Upper lobe of right lung (tissue), 1 donor: Measurements from ENCODE around the gene L3MBTL1. TPM values are rescaled to one million over a fixed set of nuclear protein-coding genes. Genes with fewer than 3 reads are reported as not detected.

Experiments used
- ATAC-seq: fragments of 200-7000 bp; cut with Tn5 transposase; one replicate; pipeline ENCODE4 v1.9.1; 2020; ENCODE audit warnings: mild to moderate bottlenecking, moderate library complexity
- DNase-seq: peaks from one replicate; pipeline ENCODE4 v3.0.0-alpha.2; 2020
- H3K27ac ChIP-seq: fragments of 200-600 bp; one replicate; pipeline ENCODE4 v1.8.0; 2022
- H3K27me3 ChIP-seq: fragments of 200-600 bp; one replicate; pipeline ENCODE4 v1.8.0; 2022; ENCODE audit warnings: mild to moderate bottlenecking
- H3K36me3 ChIP-seq: fragments of 200-600 bp; one replicate; pipeline ENCODE4 v1.8.0; 2022
- H3K4me1 ChIP-seq: fragments of 200-600 bp; one replicate; pipeline ENCODE4 v1.8.0; 2022
- H3K4me3 ChIP-seq: fragments of 200-600 bp; one replicate; pipeline ENCODE4 v1.8.0; 2022; ENCODE audit warnings: mild to moderate bottlenecking
- H3K9me3 ChIP-seq: fragments of 200-600 bp; one replicate; pipeline ENCODE4 v1.8.0; 2022
- CTCF ChIP-seq: fragments of 200-600 bp; IDR thresholded peaks from one replicate; pipeline ENCODE4 v1.8.0; 2022; ENCODE audit warnings: antibody characterized with exemption
- intact Hi-C: fragments of 100-400 bp; cut with DNase I; formaldehyde crosslinking; loops from one replicate; pipeline ENCODE4 v1.11.0; 2022
- total RNA-seq: library from RNA; stranded (reverse); fragmentation: NEBNext Ultra II Directional; extraction: Animal tissue kit (Norgen Biotek cat#: 25700); gene quantifications from one replicate; pipeline ENCODE4 v1.2.1, GENCODE V29; 2021
- donor health status: DM: no; HTN: yes; CAD: no; lungs with severe emphysema.

L3MBTL1 gene
- total RNA-seq, 1 donor from 2014 or later, result 12.9 TPM

GRCh38 chr20:43564455-43564854 is 57.0 kb downstream of the L3MBTL1 start:
- Histone ChIP-seq H3K27ac (no peak overlapping the region), H3K4me1 (no peaks in the 10 kb centered on the region), H3K27me3 (no peaks in the 10 kb centered on the region), H3K36me3 (no peaks in the 10 kb centered on the region), H3K9me3 (no peaks in the 10 kb centered on the region), H3K4me3 (no peak overlapping the region)
- no peak for ATAC-seq
- intact Hi-C loops, result no loop called here
- DNase-seq, result no peak
- no peak for TF ChIP-seq CTCF

GRCh38 chr20:43564993-43565757 is 57.7 kb downstream of the L3MBTL1 start:
- no peak for DNase-seq
- no peak overlapping the region for H3K4me3 ChIP-seq
- no peaks in the 10 kb centered on the region for H3K4me1 ChIP-seq
- ATAC-seq, result peak; percentile 10
- H3K36me3 ChIP-seq, result no peaks in the 10 kb centered on the region
- intact Hi-C loops, result no loop called here
- no peak overlapping the region for H3K27ac ChIP-seq
- no peak for TF ChIP-seq CTCF
- no peaks in the 10 kb centered on the region for H3K9me3 ChIP-seq
- no peaks in the 10 kb centered on the region for H3K27me3 ChIP-seq

- Histone ChIP-seq H3K36me3 (no peaks in the 10 kb centered on the region), H3K27me3 (no peaks in the 10 kb centered on the region), H3K27ac (no peak overlapping the region), H3K4me3 (no peak overlapping the region), H3K4me1 (no peaks in the 10 kb centered on the region), H3K9me3 (no peaks in the 10 kb centered on the region)
- intact Hi-C loops, result no loop called here
- TF ChIP-seq CTCF, result no peak
- no peak for ATAC-seq
- DNase-seq, result no peak
These were observed 58.2 kb downstream of the L3MBTL1 start for GRCh38 chr20:43565758-43566104.

- TF ChIP-seq CTCF, result no peak
- H3K4me1 ChIP-seq, result no peaks in the 10 kb centered on the region
- intact Hi-C loops, result no loop called here
- ATAC-seq (no peak), DNase-seq (no peak)
- no peaks in the 10 kb centered on the region for H3K9me3 ChIP-seq
- H3K4me3 ChIP-seq, result no peak overlapping the region
- no peak overlapping the region for H3K27ac ChIP-seq
- no peaks in the 10 kb centered on the region for H3K27me3 ChIP-seq
- no peaks in the 10 kb centered on the region for H3K36me3 ChIP-seq
These were observed 60.0 kb downstream of the L3MBTL1 start for GRCh38 chr20:43567477-43567876.

GRCh38 chr20:43568706-43569105 is 61.2 kb downstream of the L3MBTL1 start:
- H3K9me3 ChIP-seq, result no peaks in the 10 kb centered on the region
- no peak for ATAC-seq
- TF ChIP-seq CTCF, result no peak
- H3K27ac ChIP-seq, result no peak overlapping the region
- H3K36me3 ChIP-seq, result no peaks in the 10 kb centered on the region
- intact Hi-C loops, result no loop called here
- no peak overlapping the region for H3K4me3 ChIP-seq
- H3K27me3 ChIP-seq, result no peaks in the 10 kb centered on the region
- no peaks in the 10 kb centered on the region for H3K4me1 ChIP-seq
- no peak for DNase-seq

- intact Hi-C loops, result no loop called here
- TF ChIP-seq CTCF, result no peak
These were observed 61.8 kb downstream of the L3MBTL1 start for GRCh38 chr20:43569282-43569681.

More at GRCh38 chr20:43569282-43569681, 61.8 kb downstream of the L3MBTL1 start:
- Histone ChIP-seq H3K9me3 (no peaks in the 10 kb centered on the region), H3K4me3 (no peak overlapping the region), H3K36me3 (no peaks in the 10 kb centered on the region), H3K27me3 (no peaks in the 10 kb centered on the region), H3K27ac (no peak overlapping the region), H3K4me1 (no peaks in the 10 kb centered on the region)
- DNase-seq, result no peak
- ATAC-seq, result no peak
